ENCODE data around the gene C16orf74. TPM values are rescaled to one million over a fixed set of nuclear protein-coding genes. Genes with fewer than 3 reads are reported as not detected.

Gene C16orf74
- total RNA-seq, 4 donors from 2014 or later, result 1.3 TPM; not detected in 3

DNA sequence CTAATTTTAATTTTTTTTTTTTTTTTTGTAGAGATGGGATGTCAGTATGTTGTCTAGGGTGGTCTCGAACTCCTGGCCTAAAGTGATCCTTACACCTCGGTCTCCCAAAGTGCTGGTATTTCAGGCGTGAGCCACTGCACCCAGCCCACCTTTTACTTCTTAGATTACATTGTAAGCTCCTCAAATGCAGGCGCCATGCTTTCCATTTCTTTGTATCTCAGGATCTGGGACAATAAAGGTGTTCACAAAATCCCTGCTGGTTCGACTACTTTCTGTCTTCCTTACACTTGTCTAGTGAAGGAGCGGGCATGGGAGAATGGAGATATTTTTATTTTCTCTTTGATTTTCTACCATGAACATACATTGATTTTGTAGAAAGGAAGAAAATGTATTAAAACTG, 23.2 kb upstream of the C16orf74 start:
- Histone ChIP-seq H3K27ac (no peak overlapping the region), H3K9me3 (no peaks in the 10 kb centered on the region), H3K4me1 (no peaks in the 10 kb centered on the region), H3K27me3 (no peaks in the 10 kb centered on the region), H3K4me3 (no peak overlapping the region), H3K36me3 (peaks cover 0 to 28% of the 10 kb centered on the region in 2 donors)
- DNase-seq, result no peak
- intact Hi-C loops (cut with DNase I; ENCODE audit: low total_unique reads), result no loop called here
- TF ChIP-seq CTCF (IDR thresholded peaks at IDR 0.05 in 4 of 5, conservative IDR thresholded peaks at IDR 0.05 in 1 of 5), result no peak
- no peak for TF ChIP-seq POLR2A (IDR thresholded peaks at IDR 0.05)
- ATAC-seq, result no peak
- in situ Hi-C loops (cut with MboI; ENCODE audit: low sequenced_read_pairs in 4 of 4), result no loop called here

DNA sequence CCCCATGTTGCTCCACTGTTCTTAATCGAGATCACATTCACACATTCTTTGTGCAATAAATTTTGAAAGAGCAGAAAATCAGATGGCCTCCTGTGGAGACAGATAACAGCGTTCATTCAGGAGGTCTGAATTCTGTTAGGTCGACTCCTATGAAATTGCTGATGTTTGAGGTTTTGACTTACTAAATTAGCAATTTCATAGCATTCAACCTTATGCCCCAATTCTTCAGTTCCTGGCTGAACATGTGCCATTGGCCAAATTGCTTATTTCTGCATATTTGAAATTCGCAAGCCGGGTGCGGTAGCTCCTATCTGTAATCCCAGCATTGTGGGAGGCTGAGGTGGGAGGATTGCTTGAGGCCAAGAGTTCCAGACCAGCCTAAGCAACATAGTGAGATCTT, 22.1 kb upstream of the C16orf74 start:
- DNase-seq (no peak), ATAC-seq (no peak)
- no peak for TF ChIP-seq POLR2A (IDR thresholded peaks at IDR 0.05)
- no peak for TF ChIP-seq CTCF (IDR thresholded peaks at IDR 0.05 in 4 of 5, conservative IDR thresholded peaks at IDR 0.05 in 1 of 5)
- Histone ChIP-seq H3K27me3 (no peaks in the 10 kb centered on the region), H3K9me3 (no peaks in the 10 kb centered on the region), H3K27ac (no peak overlapping the region), H3K4me3 (no peak overlapping the region), H3K4me1 (no peaks in the 10 kb centered on the region), H3K36me3 (peaks cover 0 to 17% of the 10 kb centered on the region in 2 donors)
- intact Hi-C loops (cut with DNase I; ENCODE audit: low total_unique reads), result no loop called here
- in situ Hi-C loops (cut with MboI; ENCODE audit: low sequenced_read_pairs in 4 of 4), result no loop called here

DNA sequence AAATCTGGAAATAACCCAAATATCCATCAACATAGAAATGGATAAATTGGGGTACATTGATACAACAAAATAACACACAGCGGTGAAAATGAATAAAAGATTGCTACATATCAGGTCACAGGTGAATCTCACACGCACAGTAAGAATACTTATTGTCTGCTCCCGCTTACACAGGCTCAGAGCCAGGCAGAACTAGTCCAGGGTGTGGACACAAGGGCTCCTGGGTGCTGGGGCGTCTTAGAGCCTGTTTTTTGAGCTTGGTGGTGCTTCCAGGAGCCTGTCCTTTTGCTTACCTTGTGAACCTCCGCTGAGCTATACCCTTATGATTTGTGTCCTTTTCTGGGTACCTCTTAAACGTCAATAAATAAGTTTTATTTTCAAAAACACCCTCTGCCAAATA, 19.8 kb upstream of the C16orf74 start:
- H3K4me1 ChIP-seq, result no peaks in the 10 kb centered on the region
- no peak overlapping the region for H3K4me3 ChIP-seq
- H3K27ac ChIP-seq, result no peak overlapping the region
- DNase-seq (no peak), ATAC-seq (no peak)
- peaks cover 0 to 4% of the 10 kb centered on the region in 2 donors for H3K36me3 ChIP-seq
- peaks cover 0 to 2% (median 0%) of the 10 kb centered on the region in 3 donors for H3K27me3 ChIP-seq
- intact Hi-C loops (cut with DNase I; ENCODE audit: low total_unique reads), result no loop called here
- no peaks in the 10 kb centered on the region for H3K9me3 ChIP-seq
- TF ChIP-seq CTCF (IDR thresholded peaks at IDR 0.05 in 4 of 5, conservative IDR thresholded peaks at IDR 0.05 in 1 of 5) (no peak), POLR2A (IDR thresholded peaks at IDR 0.05) (no peak)
- in situ Hi-C loops (cut with MboI; ENCODE audit: low sequenced_read_pairs in 4 of 4), result no loop called here

GRCh38 chr16:85768199-85768598, 17.3 kb upstream of the C16orf74 start:
- H3K9me3 ChIP-seq, result no peaks in the 10 kb centered on the region
- no peaks in the 10 kb centered on the region for H3K36me3 ChIP-seq
- DNase-seq (no peak), ATAC-seq (no peak)
- no peak overlapping the region for H3K4me3 ChIP-seq
- in situ Hi-C loops (cut with MboI; ENCODE audit: low sequenced_read_pairs in 4 of 4) (no loop called here), intact Hi-C loops (cut with DNase I; ENCODE audit: low total_unique reads) (no loop called here)
- TF ChIP-seq POLR2A (IDR thresholded peaks at IDR 0.05) (no peak), CTCF (IDR thresholded peaks at IDR 0.05 in 4 of 5, conservative IDR thresholded peaks at IDR 0.05 in 1 of 5) (no peak)
- H3K27ac ChIP-seq, result no peak overlapping the region
- peaks cover 0 to 2% (median 0%) of the 10 kb centered on the region in 3 donors for H3K27me3 ChIP-seq
- H3K4me1 ChIP-seq, result no peaks in the 10 kb centered on the region

DNA sequence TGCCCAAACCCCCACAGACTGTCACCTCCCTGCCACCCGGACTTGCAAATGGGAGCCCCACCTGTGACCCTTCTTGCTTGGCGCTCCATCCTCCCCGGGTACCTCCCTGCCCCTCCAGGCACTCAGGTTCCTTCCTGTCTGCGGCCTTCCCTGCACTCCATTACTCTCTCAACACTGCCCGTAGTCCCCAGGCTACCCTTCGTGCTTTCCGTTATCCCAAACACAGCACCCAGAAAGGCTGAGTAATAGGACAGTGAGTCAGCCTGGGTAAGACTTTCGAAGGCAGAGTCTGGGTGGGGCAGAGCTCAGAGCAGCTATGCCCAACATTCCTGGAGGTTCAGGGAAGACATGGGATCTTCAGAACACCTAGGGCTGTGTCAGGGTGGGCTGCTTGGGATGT, 16.6 kb upstream of the C16orf74 start:
- no peak for TF ChIP-seq POLR2A (IDR thresholded peaks at IDR 0.05)
- TF ChIP-seq CTCF (IDR thresholded peaks at IDR 0.05 in 4 of 5, conservative IDR thresholded peaks at IDR 0.05 in 1 of 5), result no peak
- DNase-seq (no peak), ATAC-seq (no peak)
- intact Hi-C loops (cut with DNase I; ENCODE audit: low total_unique reads), result no loop called here
- Histone ChIP-seq H3K27ac (no peak overlapping the region), H3K4me1 (no peaks in the 10 kb centered on the region), H3K4me3 (no peak overlapping the region), H3K36me3 (no peaks in the 10 kb centered on the region), H3K27me3 (peaks cover 0 to 2% (median 0%) of the 10 kb centered on the region in 3 donors), H3K9me3 (no peaks in the 10 kb centered on the region)
- in situ Hi-C loops (cut with MboI; ENCODE audit: low sequenced_read_pairs in 4 of 4), result no loop called here

Data from gastrocnemius medialis (tissue), 4 donors.